ENCODE data around the gene PIP5KL1. TPM values are rescaled to one million over a fixed set of nuclear protein-coding genes. Genes with fewer than 3 reads are reported as not detected.

PIP5KL1 gene
- total RNA-seq, 1 experiment from 2014 or later, result 7.8 TPM

DNA sequence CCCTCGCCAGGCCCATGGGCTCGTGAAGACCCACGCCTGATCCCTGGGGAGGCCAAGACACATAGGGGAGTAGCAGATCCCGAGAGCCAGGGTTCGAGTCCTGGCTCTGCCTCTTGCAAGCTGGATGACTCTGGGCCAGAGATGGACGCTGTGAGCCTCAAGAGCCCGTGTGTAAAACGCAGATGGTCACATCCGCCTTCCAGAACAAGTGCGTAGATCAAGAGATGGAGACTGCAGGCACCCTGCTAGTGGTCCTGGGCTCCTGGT is 22.0 kb downstream of the PIP5KL1 start:
- Histone ChIP-seq H3K4me3 (ENCODE audit: low read depth in 2 of 2, low read length in 2 of 2) (no peak overlapping the region), H3K4me1 (ENCODE audit: control insufficient read depth, insufficient read depth, low read length) (peaks cover 29% of the 10 kb centered on the region), H3K27ac (ENCODE audit: low read length) (no peak overlapping the region), H3K9me3 (ENCODE audit: control insufficient read depth, insufficient read depth, low read depth, low read length) (no peaks in the 10 kb centered on the region), H3K27me3 (ENCODE audit: control insufficient read depth, insufficient read depth, low read length) (no peaks in the 10 kb centered on the region), H3K36me3 (ENCODE audit: control insufficient read depth, insufficient read depth, low read length) (no peaks in the 10 kb centered on the region)
- CTCF ChIA-PET, result no interaction called here
- no peak for DNase-seq (ENCODE audit: low read depth, low spot score)
- BruUV-seq (replicated peaks), result no TSS peak
- intact Hi-C loops (cut with micrococcal nuclease; ENCODE audit: unreplicated experiment), result no loop called here
- in situ Hi-C loops (cut with HindIII; ENCODE audit: low pct_unique_long_range_greater_than_20kb, low sequenced_read_pairs), result no loop called here
- no peak for ATAC-seq
- POLR2A ChIA-PET, result no interaction called here
- TF ChIP-seq TCF7L2 (IDR thresholded peaks at IDR 0.05; ENCODE audit: low read depth, low read length) (no peak), SIN3A (IDR thresholded peaks at IDR 0.05; ENCODE audit: borderline replicate concordance, insufficient read depth, low read depth, low read length) (no peak), POLR2AphosphoS5 (IDR thresholded peaks at IDR 0.05; ENCODE audit: low read depth, low read length) (no peak)
- TF ChIP-seq, protein P1, sequence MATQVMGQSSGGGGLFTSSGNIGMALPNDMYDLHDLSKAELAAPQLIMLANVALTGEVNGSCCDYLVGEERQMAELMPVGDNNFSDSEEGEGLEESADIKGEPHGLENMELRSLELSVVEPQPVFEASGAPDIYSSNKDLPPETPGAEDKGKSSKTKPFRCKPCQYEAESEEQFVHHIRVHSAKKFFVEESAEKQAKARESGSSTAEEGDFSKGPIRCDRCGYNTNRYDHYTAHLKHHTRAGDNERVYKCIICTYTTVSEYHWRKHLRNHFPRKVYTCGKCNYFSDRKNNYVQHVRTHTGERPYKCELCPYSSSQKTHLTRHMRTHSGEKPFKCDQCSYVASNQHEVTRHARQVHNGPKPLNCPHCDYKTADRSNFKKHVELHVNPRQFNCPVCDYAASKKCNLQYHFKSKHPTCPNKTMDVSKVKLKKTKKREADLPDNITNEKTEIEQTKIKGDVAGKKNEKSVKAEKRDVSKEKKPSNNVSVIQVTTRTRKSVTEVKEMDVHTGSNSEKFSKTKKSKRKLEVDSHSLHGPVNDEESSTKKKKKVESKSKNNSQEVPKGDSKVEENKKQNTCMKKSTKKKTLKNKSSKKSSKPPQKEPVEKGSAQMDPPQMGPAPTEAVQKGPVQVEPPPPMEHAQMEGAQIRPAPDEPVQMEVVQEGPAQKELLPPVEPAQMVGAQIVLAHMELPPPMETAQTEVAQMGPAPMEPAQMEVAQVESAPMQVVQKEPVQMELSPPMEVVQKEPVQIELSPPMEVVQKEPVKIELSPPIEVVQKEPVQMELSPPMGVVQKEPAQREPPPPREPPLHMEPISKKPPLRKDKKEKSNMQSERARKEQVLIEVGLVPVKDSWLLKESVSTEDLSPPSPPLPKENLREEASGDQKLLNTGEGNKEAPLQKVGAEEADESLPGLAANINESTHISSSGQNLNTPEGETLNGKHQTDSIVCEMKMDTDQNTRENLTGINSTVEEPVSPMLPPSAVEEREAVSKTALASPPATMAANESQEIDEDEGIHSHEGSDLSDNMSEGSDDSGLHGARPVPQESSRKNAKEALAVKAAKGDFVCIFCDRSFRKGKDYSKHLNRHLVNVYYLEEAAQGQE (IDR thresholded peaks at IDR 0.05; ENCODE audit: insufficient read depth in 1 of 2, low read depth in 2 of 2, low read length in 1 of 2), result no peak
- TF ChIP-seq, protein P2, sequence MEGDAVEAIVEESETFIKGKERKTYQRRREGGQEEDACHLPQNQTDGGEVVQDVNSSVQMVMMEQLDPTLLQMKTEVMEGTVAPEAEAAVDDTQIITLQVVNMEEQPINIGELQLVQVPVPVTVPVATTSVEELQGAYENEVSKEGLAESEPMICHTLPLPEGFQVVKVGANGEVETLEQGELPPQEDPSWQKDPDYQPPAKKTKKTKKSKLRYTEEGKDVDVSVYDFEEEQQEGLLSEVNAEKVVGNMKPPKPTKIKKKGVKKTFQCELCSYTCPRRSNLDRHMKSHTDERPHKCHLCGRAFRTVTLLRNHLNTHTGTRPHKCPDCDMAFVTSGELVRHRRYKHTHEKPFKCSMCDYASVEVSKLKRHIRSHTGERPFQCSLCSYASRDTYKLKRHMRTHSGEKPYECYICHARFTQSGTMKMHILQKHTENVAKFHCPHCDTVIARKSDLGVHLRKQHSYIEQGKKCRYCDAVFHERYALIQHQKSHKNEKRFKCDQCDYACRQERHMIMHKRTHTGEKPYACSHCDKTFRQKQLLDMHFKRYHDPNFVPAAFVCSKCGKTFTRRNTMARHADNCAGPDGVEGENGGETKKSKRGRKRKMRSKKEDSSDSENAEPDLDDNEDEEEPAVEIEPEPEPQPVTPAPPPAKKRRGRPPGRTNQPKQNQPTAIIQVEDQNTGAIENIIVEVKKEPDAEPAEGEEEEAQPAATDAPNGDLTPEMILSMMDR (IDR thresholded peaks at IDR 0.05), result no peak

- intact Hi-C loops (cut with micrococcal nuclease; ENCODE audit: unreplicated experiment), result no loop called here
- DNase-seq (ENCODE audit: low read depth, low spot score), result no peak
- ChIA-PET POLR2A (interaction anchor here (0.7 kb wide), 1 partner anchor 38 kb away, joined by 4 read pairs; no protein-coding TSS in a partner anchor), CTCF (no interaction called here)
- H3K36me3 ChIP-seq (ENCODE audit: control insufficient read depth, insufficient read depth, low read length), result no peaks in the 10 kb centered on the region
- H3K4me1 ChIP-seq (ENCODE audit: control insufficient read depth, insufficient read depth, low read length), result peaks cover 34% of the 10 kb centered on the region
- ATAC-seq, result no peak
- BruUV-seq (replicated peaks), result no TSS peak
- H3K4me3 ChIP-seq (ENCODE audit: low read depth in 2 of 2, low read length in 2 of 2), result no peak overlapping the region
- in situ Hi-C loops (cut with HindIII; ENCODE audit: low pct_unique_long_range_greater_than_20kb, low sequenced_read_pairs), result no loop called here
- H3K27ac ChIP-seq (ENCODE audit: low read length), result no peak overlapping the region
- no peaks in the 10 kb centered on the region for H3K9me3 ChIP-seq (ENCODE audit: control insufficient read depth, insufficient read depth, low read depth, low read length)
- H3K27me3 ChIP-seq (ENCODE audit: control insufficient read depth, insufficient read depth, low read length), result no peaks in the 10 kb centered on the region
- TF ChIP-seq TCF7L2 (IDR thresholded peaks at IDR 0.05; ENCODE audit: low read depth, low read length) (no peak), SIN3A (IDR thresholded peaks at IDR 0.05; ENCODE audit: borderline replicate concordance, insufficient read depth, low read depth, low read length) (no peak), POLR2AphosphoS5 (IDR thresholded peaks at IDR 0.05; ENCODE audit: low read depth, low read length) (no peak)
- TF ChIP-seq, protein P1 (IDR thresholded peaks at IDR 0.05; ENCODE audit: insufficient read depth in 1 of 2, low read depth in 2 of 2, low read length in 1 of 2), result no peak
- TF ChIP-seq, protein P2 (IDR thresholded peaks at IDR 0.05), result no peak
Measured at GRCh38 chr9:127907867-127908659, 22.5 kb downstream of the PIP5KL1 start.

Data from Panc1 (cell line).